HUES6 (cell line): ENCODE measurements around the gene TMCC3.

Source experiments
- H3K27ac ChIP-seq: 2 replicates; pipeline ENCODE4 v1.7.0; 2013; ENCODE audit warnings: low read depth, mild to moderate bottlenecking, low read length, inconsistent platforms
- H3K27me3 ChIP-seq: 2 replicates; pipeline ENCODE4 v1.6.1; 2013; ENCODE audit warnings: low read length; ENCODE audit not compliant: control insufficient read depth, insufficient read depth
- H3K36me3 ChIP-seq: 2 replicates; pipeline ENCODE4 v1.6.1; 2013; ENCODE audit warnings: low read length; ENCODE audit not compliant: control insufficient read depth, insufficient read depth
- H3K4me1 ChIP-seq: 2 replicates; pipeline ENCODE4 v1.6.1; 2013; ENCODE audit warnings: low read length; ENCODE audit not compliant: control insufficient read depth, insufficient read depth
- H3K4me3 ChIP-seq: 2 replicates; pipeline ENCODE4 v1.5.1; 2013; ENCODE audit warnings: low read depth, low read length
- H3K9ac ChIP-seq: one replicate; pipeline ENCODE4 v1.6.1; 2013; ENCODE audit warnings: mild to moderate bottlenecking, low read length
- H3K9me3 ChIP-seq: 2 replicates; pipeline ENCODE4 v1.6.1; 2013; ENCODE audit warnings: low read depth, low read length; ENCODE audit not compliant: control insufficient read depth, insufficient read depth

TMCC3 gene

DNA sequence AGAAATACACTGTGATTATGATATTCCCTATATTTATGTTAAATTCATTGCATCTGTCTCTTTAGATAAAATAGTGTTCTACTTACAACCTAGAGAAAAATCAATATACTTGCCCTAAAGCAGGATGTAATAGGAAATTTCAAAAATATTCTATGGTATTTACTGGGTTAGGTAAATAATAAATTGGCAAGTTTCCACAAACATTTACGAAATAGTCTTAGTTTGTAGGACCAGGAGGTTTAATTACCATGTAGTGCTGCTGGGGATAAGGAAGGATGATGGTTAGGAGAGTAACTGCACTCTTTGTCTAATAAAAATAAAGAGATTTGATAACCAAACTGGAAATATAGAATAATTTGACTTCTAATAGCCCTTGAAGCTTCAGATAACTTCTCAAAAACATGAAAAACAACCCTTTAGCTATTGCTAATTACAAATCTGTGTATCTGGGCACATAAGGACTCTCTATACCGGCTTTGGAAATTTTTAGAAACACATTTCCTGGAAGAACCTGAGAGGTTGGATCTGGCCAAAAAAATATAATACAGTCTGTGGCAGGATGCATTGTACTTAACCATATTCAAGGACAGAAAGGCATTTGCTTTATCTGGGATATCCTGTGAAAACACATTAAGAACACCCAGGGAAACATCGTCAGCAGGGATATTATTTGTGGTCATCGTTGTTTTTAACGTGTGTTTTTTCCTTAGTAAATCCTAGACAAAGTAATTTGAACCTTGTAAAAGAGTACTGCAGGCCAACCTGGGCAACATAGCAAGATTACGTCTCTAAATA, 36.7 kb upstream of the TMCC3 start:
- H3K9me3 ChIP-seq, result no peaks in the 10 kb centered on the region
- H3K9ac ChIP-seq, result no peak overlapping the region
- H3K4me3 ChIP-seq, result no peak overlapping the region
- H3K27me3 ChIP-seq, result no peaks in the 10 kb centered on the region
- no peak overlapping the region for H3K27ac ChIP-seq
- 0 out of 2 replicates have a peak, but pooled peaks cover 4% of the 10 kb centered on the region for H3K4me1 ChIP-seq
- H3K36me3 ChIP-seq, result no peaks in the 10 kb centered on the region

DNA sequence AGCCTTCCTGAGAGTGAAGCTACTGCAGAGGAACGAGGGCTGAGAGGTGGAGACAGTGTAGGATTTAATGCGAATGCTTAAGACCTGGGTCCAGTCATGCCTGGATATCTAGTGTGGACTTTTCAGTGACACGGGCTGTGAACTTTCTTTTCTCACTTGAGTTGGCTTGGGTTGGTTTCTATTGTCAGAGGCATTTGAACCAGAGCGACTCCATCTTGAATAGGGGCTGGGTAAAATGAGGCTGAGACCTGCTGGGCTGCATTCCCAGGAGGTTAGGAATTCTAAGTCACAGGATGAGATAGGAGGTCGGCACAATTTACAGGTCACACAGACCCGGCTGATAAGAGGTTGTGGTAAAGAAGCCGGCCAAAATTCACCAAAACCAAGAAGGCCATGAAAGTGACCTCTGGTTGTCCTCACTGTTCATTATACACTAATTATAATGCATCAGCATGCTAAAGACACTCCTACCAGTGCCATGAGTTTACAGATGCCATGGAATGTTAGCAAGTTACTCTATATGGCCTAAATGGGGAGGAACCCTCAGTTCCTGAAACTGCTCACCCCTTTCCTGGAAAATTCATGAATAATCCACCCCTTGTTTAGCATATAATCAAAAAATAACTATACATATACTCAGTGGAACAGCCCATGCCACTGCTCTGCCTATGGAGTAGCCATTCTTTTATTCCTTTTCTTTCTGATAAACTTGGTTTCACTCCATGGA, 34.2 kb upstream of the TMCC3 start:
- no peak overlapping the region for H3K4me3 ChIP-seq
- H3K27me3 ChIP-seq, result no peaks in the 10 kb centered on the region
- no peaks in the 10 kb centered on the region for H3K9me3 ChIP-seq
- H3K27ac ChIP-seq, result no peak overlapping the region
- peaks cover 2% of the 10 kb centered on the region for H3K4me1 ChIP-seq
- no peaks in the 10 kb centered on the region for H3K36me3 ChIP-seq
- no peak overlapping the region for H3K9ac ChIP-seq

DNA sequence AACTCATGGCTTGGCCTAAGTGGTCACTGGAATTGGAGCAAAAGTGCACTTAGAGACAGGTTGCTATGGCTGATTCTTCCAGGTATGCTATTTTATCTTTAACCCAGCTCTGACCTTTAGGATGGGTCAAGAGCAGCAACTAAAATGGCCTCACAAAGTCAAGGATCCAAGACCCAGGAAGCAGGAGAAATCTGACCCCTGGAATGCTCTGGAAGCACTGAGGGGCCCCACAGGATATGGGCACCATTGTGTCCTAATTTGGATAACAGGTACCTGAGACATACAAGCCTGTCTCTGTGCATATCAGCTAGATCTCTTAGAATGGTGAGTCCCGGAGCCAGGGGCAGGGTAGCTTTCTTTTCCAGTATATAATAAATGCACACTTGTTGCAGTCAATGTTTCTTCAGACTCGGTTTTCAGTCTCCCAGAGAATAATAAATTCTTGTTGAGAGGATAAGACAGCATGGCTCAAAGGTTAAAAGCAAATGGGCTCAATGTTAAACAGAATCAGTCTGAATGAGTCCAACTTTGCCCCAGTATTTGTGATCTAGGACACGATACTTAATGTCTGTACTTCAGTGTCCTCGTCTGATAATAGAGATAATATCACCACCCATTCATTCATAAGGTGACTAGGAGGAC, 29.3 kb upstream of the TMCC3 start:
- Histone ChIP-seq H3K9ac (no peak overlapping the region), H3K27ac (no peak overlapping the region), H3K9me3 (no peaks in the 10 kb centered on the region), H3K4me3 (no peak overlapping the region), H3K36me3 (no peaks in the 10 kb centered on the region), H3K27me3 (no peaks in the 10 kb centered on the region), H3K4me1 (peaks cover 29% of the 10 kb centered on the region)

DNA sequence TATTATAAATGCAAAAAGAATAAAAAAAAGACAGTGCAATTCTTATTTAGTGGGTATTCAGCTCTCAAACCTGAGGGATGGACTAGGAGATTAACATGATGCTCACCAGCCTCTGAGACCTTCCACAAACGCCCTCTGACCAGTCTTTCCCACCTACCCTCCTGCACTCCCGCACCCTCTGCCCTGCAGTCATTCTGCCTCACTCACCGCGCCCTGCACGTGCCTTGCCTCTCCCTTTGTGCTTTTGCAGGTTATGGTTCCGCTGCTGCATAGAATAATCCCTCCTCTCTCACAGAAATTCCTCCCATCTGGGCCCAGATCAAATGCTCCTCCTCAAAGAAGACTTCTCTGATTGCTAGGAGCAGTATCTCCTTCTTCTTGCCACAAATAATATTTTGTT, 28.5 kb upstream of the TMCC3 start:
- no peak overlapping the region for H3K27ac ChIP-seq
- no peak overlapping the region for H3K9ac ChIP-seq
- no peaks in the 10 kb centered on the region for H3K9me3 ChIP-seq
- H3K36me3 ChIP-seq, result no peaks in the 10 kb centered on the region
- peaks cover 29% of the 10 kb centered on the region for H3K4me1 ChIP-seq
- H3K27me3 ChIP-seq, result no peaks in the 10 kb centered on the region
- no peak overlapping the region for H3K4me3 ChIP-seq

DNA sequence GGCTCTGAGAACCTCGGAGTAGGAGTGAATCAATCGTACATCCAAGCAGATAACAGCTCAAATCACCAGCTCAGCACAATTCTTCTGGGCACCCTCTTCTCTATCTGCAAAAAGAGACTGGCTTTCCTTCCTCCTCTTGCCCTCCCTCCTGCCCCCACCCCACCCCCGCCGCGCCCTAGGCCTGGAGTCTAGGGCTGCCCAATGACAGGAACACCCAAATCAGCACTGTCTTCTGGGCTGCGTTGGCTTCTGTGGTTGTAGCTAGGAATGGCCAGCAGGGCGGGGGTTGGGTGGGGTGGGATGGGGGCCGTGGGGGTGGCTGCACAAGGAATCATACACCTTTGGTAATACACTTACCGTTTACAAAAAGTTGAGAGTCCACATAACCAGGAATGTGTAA, 28.0 kb upstream of the TMCC3 start:
- Histone ChIP-seq H3K27me3 (no peaks in the 10 kb centered on the region), H3K9me3 (no peaks in the 10 kb centered on the region), H3K9ac (no peak overlapping the region), H3K4me3 (no peak overlapping the region), H3K36me3 (no peaks in the 10 kb centered on the region), H3K4me1 (peaks cover 29% of the 10 kb centered on the region), H3K27ac (no peak overlapping the region)

DNA sequence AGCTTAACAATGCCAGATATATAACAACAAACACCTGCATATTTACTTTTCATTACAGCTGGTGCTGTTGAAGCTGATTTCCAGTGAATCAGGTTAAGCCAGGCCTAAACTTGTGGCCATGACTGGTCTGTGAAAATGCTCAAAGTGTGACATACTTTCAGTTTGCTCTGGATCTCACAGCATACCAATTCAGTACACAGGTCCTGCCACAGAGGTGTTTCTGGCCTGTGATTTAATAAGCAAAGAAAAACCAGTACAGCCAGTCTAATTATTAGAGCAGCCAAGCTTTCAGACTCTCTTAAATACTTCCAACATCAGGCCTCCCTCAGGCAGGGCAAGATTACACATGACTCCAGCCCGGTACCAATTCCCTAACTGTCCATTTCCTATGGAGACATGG, 27.4 kb upstream of the TMCC3 start:
- H3K4me1 ChIP-seq, result peaks cover 29% of the 10 kb centered on the region
- H3K27ac ChIP-seq, result no peak overlapping the region
- H3K9me3 ChIP-seq, result no peaks in the 10 kb centered on the region
- H3K27me3 ChIP-seq, result no peaks in the 10 kb centered on the region
- no peaks in the 10 kb centered on the region for H3K36me3 ChIP-seq
- H3K4me3 ChIP-seq, result no peak overlapping the region
- no peak overlapping the region for H3K9ac ChIP-seq

DNA sequence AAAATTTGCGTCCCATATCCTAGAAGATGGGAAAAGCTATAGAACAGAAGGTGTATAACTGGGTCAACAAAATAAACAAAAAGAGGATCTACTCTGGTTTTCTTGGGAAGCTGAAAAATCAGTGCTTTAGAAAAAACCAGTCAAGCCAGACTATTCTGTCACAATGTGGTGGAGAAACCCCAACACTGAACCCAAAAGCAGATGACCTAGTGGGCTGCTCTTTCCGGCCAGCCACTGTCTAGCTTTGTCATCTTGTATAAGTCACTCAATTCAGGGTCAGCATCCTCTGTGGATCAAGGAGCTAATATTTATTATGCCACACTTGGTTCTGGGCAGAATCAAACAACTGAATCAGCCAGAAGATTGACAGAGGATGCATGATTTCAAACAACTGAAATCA, 26.6 kb upstream of the TMCC3 start:
- Histone ChIP-seq H3K9ac (no peak overlapping the region), H3K36me3 (no peaks in the 10 kb centered on the region), H3K9me3 (no peaks in the 10 kb centered on the region), H3K27me3 (no peaks in the 10 kb centered on the region), H3K4me3 (no peak overlapping the region), H3K4me1 (peaks cover 29% of the 10 kb centered on the region), H3K27ac (no peak overlapping the region)

DNA sequence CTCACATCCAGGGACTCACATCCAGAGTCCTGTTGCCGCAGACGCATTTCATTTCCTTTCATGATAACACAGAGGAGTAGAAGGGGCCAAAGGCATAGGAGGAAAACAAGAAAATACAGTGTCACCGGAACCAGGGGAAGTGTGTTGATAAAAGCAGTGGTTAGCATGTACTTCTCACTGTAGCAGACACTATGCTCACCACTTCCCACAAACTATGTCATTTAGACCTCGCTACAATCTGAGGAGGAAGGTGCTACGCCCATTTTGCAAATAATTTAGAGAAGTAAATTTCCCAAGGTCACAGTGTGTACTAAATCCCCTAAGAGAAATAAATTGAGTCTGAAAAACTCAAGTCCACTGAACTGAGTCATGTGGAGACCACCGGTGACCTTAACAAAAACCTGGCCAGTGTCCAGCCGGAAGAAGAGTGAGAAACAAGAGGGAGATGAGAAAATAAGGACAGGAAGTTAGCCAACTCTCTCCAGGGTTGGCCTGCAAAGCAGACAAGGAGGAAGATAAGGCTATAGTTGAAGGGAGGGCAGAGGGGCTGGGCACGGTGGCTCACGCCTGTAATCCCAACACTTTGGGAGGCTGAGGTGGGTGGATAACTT, 25.8 kb upstream of the TMCC3 start:
- no peaks in the 10 kb centered on the region for H3K27me3 ChIP-seq
- H3K4me3 ChIP-seq, result no peak overlapping the region
- H3K4me1 ChIP-seq, result peaks cover 29% of the 10 kb centered on the region
- H3K9me3 ChIP-seq, result no peaks in the 10 kb centered on the region
- no peaks in the 10 kb centered on the region for H3K36me3 ChIP-seq
- H3K9ac ChIP-seq, result no peak overlapping the region
- no peak overlapping the region for H3K27ac ChIP-seq

DNA sequence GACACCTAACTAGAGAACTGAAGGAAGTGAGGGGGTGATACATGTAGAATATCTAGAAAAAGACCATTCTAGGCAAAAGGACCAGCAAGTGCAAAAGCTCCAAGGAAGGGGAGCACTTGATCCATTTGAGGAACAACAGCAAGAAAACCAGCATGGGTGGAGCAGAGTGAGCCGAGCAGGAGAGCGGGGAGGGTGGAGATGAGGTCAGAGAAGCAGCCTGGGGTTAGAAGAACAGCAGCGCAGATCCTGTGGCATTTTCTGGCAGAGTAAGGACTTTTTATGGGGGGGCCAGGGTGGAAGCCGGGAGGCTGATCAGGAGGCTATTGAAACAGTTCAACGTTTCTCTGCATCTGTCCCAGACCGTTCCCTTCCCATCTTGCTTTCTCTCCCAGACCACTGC, 24.5 kb upstream of the TMCC3 start:
- no peak overlapping the region for H3K4me3 ChIP-seq
- H3K9ac ChIP-seq, result no peak overlapping the region
- H3K27me3 ChIP-seq, result no peaks in the 10 kb centered on the region
- H3K27ac ChIP-seq, result no peak overlapping the region
- no peaks in the 10 kb centered on the region for H3K36me3 ChIP-seq
- no peaks in the 10 kb centered on the region for H3K9me3 ChIP-seq
- H3K4me1 ChIP-seq, result peaks cover 29% of the 10 kb centered on the region

DNA sequence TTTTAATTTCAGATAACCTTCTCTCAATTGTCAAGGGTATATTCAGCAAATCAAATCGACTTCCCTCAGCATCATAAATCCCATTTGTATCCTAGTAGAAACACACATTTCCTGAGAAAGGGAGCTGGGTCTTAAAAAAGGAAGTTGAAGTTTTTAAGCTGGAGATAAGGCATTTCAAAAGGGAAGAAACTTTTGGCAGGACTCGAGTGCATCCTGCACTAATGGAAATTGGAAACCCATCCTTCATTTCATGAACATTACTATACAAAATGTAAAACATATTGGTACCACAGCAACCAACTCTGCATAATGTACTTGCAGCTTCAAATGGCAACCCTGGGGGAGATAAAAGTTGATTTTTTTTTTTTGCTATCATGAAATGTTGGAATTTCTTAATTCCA, 23.7 kb upstream of the TMCC3 start:
- Histone ChIP-seq H3K4me1 (peaks cover 21% of the 10 kb centered on the region), H3K9me3 (no peaks in the 10 kb centered on the region), H3K36me3 (no peaks in the 10 kb centered on the region), H3K27ac (no peak overlapping the region), H3K9ac (no peak overlapping the region), H3K4me3 (no peak overlapping the region), H3K27me3 (no peaks in the 10 kb centered on the region)

DNA sequence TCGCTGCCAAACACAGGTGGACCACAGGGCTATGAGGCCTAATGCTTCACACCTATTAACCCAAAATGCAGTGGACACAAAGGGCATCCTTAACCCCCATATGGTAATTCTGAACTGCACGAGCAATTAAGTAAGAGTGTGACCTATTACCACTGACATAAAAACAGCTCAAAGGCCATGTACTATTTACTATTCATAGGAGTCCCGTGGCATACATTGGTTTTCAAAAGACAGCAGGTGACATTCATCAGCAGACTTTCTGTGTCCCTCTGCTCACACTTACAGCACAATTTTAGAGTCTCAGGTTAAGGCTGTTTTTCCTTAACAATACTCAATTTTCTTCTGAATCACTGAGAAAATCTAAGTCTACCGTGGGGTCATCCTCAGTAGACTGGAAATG, 23.1 kb upstream of the TMCC3 start:
- no peak overlapping the region for H3K9ac ChIP-seq
- H3K27me3 ChIP-seq, result no peaks in the 10 kb centered on the region

More for the DNA sequence above, 23.1 kb upstream of the TMCC3 start:
- Histone ChIP-seq H3K4me3 (no peak overlapping the region), H3K9me3 (no peaks in the 10 kb centered on the region), H3K4me1 (peaks cover 20% of the 10 kb centered on the region), H3K36me3 (no peaks in the 10 kb centered on the region), H3K27ac (no peak overlapping the region)
